Stomach (tissue), 9 donors: ENCODE data around the gene ERMARD. TPM values are rescaled to one million over a fixed set of nuclear protein-coding genes. Genes with fewer than 3 reads are reported as not detected.

Source experiments
- DNase-seq, 2 donors: peaks; one replicate each; pipeline versions ENCODE4 v3.0.0 to v3.0.0-alpha.2; 2013 to 2019
- H3K27ac ChIP-seq, 5 donors: fragments of 200-600 bp in 4 of 5; sonication (generic) in 4 of 5; one replicate each; pipeline ENCODE4 v1.5.1; 2013 to 2019; ENCODE audit warnings: mild to moderate bottlenecking in 1 of 5, moderate library complexity in 1 of 5
- H3K27me3 ChIP-seq, 3 donors: fragments of 200-600 bp; sonication (generic); one replicate each; pipeline ENCODE4 v1.5.1; 2017 to 2019; ENCODE audit warnings: mixed run types in 1 of 3
- H3K36me3 ChIP-seq, 4 donors: fragments of 200-600 bp; sonication (generic); 1 replicate in 3 of 4; 2 replicates in 1 of 4; pipeline ENCODE4 v1.5.1; 2016 to 2019
- H3K4me1 ChIP-seq, 4 donors: fragments of 200-600 bp; sonication (generic); one replicate each; pipeline ENCODE4 v1.5.1; 2016 to 2019
- H3K4me3 ChIP-seq, 4 donors: fragments of 200-600 bp; sonication (generic) in 3 of 4; one replicate each; pipeline ENCODE4 v1.5.1; 2016 to 2019; ENCODE audit warnings: mild to moderate bottlenecking in 1 of 4
- H3K9me3 ChIP-seq, 4 donors: fragments of 200-600 bp; sonication (generic); one replicate each; pipeline ENCODE4 v1.5.1; 2016 to 2019
- CTCF ChIP-seq, 7 experiments: fragments of 450-650 bp in 4 of 7; fragments of 200-600 bp in 3 of 7; sonication (generic) in 3 of 7; IDR thresholded peaks; one replicate each; pipeline ENCODE4 v1.5.1; 2016 to 2019; ENCODE audit warnings: antibody characterized with exemption in 7 of 7, control low read depth in 2 of 7, mild to moderate bottlenecking in 1 of 7
- EP300 ChIP-seq: sonication (generic); formaldehyde crosslinking; IDR thresholded peaks from one replicate; pipeline ENCODE4 v1.6.1; 2017; ENCODE audit warnings: antibody characterized with exemption
- POLR2A ChIP-seq, 4 donors: fragments of 450-650 bp; IDR thresholded peaks; one replicate each; pipeline ENCODE4 v1.6.1; 2016; ENCODE audit warnings: antibody characterized with exemption in 4 of 4, control low read depth in 2 of 4, mild to moderate bottlenecking in 1 of 4, moderate library complexity in 1 of 4
- POLR2AphosphoS5 ChIP-seq, 3 donors: sonication (generic); formaldehyde crosslinking; IDR thresholded peaks; one replicate each; pipeline ENCODE4 v1.6.1; 2016; ENCODE audit warnings: antibody characterized with exemption in 3 of 3
- WGBS, 5 donors: extraction: QIAGEN DNeasy Blood & Tissue Kit in 3 of 5; methylation state at CpG; one replicate each; pipeline versions ENCODE4 v1.1.5 to v1.1.7; 2013 to 2018; 5-methylcytosine and 5-hydroxymethylcytosine counted together
- intact Hi-C: fragments of 100-400 bp; cut with DNase I; formaldehyde crosslinking; loops from one replicate; pipeline ENCODE4 v1.15.1; 2023; ENCODE audit warnings: low total_unique reads
- polyA plus RNA-seq, 3 donors: library from polyadenylated mRNA; stranded (reverse); fragments of 200-250 nt; gene quantifications; one replicate each; pipeline ENCODE4 v1.2.3, GENCODE V29; 2013
- total RNA-seq, 5 donors: library from RNA; depleted of rRNA; stranded (reverse); fragments of >200 nt; gene quantifications; one replicate each; pipeline versions ENCODE4 v1.1.0 to v1.2.3, GENCODE V29; 2014 to 2016
- donor health status: healthy with polysubstance abuse.
- donor health status: Bipolar disorder and iron deficiency.
- donor health status: healthy.

The ERMARD gene
- total and polyA plus RNA-seq, 8 donors: 4.1 to 84.5 (median 20.8) TPM

GRCh38 chr6:169789146-169789943 is 37.9 kb downstream of the ERMARD start:
- H3K4me1 ChIP-seq: peaks cover 6 to 27% (median 17%) of the 10 kb centered on the region in 4 donors
- WGBS, 5 donors: 51 to 64% (median 62%) methylated on average over 20 to 24 of the region's 24 CpGs
- H3K27me3 ChIP-seq: no peaks in the 10 kb centered on the region
- intact Hi-C loops: no loop called here
- H3K27ac ChIP-seq: peak overlapping the region in 4 of 5 donors; percentile 45 to 80 (median 74)
- H3K4me3 ChIP-seq: peak overlapping the region; percentile 42 to 52 (median 46)
- H3K36me3 ChIP-seq: peaks cover 0 to 8% (median 5%) of the 10 kb centered on the region in 4 donors
- no peak for TF ChIP-seq CTCF (IDR thresholded peaks at IDR 0.05)
- no peak for TF ChIP-seq POLR2AphosphoS5 (IDR thresholded peaks at IDR 0.05)
- no peaks in the 10 kb centered on the region for H3K9me3 ChIP-seq
- DNase-seq: peak in 1 of 2 donors; percentile 17

- H3K4me1 ChIP-seq: peaks cover 6 to 33% (median 21%) of the 10 kb centered on the region in 4 donors
- TF ChIP-seq POLR2A (IDR thresholded peaks at IDR 0.05) (no peak), EP300 (no peak), POLR2AphosphoS5 (IDR thresholded peaks at IDR 0.05) (peak in 2 of 3 donors; percentile 32 to 36), CTCF (IDR thresholded peaks at IDR 0.05) (peak in 5 of 7 experiments; percentile 94 to 99 (median 95))
- H3K27me3 ChIP-seq: no peaks in the 10 kb centered on the region
- DNase-seq: peak; percentile 75 to 92
- H3K4me3 ChIP-seq: peak overlapping the region; percentile 42 to 52 (median 46)
- intact Hi-C loops: loop anchor here (10.0 kb wide), 1 partner anchor 735 kb away; no protein-coding TSS in a partner anchor
- WGBS, 5 donors: 1 to 2% (median 1%) methylated on average over 42 to 61 of the region's 61 CpGs
- peak overlapping the region; percentile 45 to 80 (median 72) for H3K27ac ChIP-seq
- no peaks in the 10 kb centered on the region for H3K36me3 ChIP-seq
- no peaks in the 10 kb centered on the region for H3K9me3 ChIP-seq
Observed at GRCh38 chr6:169789944-169790927, 38.8 kb downstream of the ERMARD start.

- intact Hi-C loops: loop anchor here (10.0 kb wide), 1 partner anchor 733 kb away; no protein-coding TSS in a partner anchor
Observed at GRCh38 chr6:169791721-169792131, 40.3 kb downstream of the ERMARD start.

More at GRCh38 chr6:169791721-169792131, 40.3 kb downstream of the ERMARD start:
- TF ChIP-seq EP300: no peak
- TF ChIP-seq POLR2A (IDR thresholded peaks at IDR 0.05): no peak
- TF ChIP-seq CTCF (IDR thresholded peaks at IDR 0.05): no peak
- no peak for TF ChIP-seq POLR2AphosphoS5 (IDR thresholded peaks at IDR 0.05)
- H3K4me1 ChIP-seq: peaks cover 6 to 33% (median 21%) of the 10 kb centered on the region in 4 donors
- no peak for DNase-seq
- H3K27ac ChIP-seq: no peak overlapping the region
- H3K27me3 ChIP-seq: no peaks in the 10 kb centered on the region
- H3K36me3 ChIP-seq: no peaks in the 10 kb centered on the region
- H3K4me3 ChIP-seq: no peak overlapping the region
- H3K9me3 ChIP-seq: no peaks in the 10 kb centered on the region
- 70 to 84% (median 77%) methylated on average over 6 of the region's 6 CpGs for WGBS, 5 donors
